GM18951 (cell line): ENCODE data around the gene ELN.

Experiments
- POLR2A ChIP-seq: IDR thresholded peaks from 4 replicates; pipeline ENCODE4 v1.6.1; 2011; ENCODE audit warnings: mild to moderate bottlenecking; ENCODE audit not compliant: insufficient read length, insufficient read depth; ENCODE audit errors: extremely low read depth
- in situ Hi-C: fragments of 300-500 bp; cut with MboI; formaldehyde crosslinking; loops from one replicate; pipeline ENCODE4 v1.12.0; 2022; ENCODE audit warnings: low sequenced_read_pairs, mixed read lengths, inconsistent platforms; ENCODE audit not compliant: unreplicated experiment

Gene ELN

GRCh38 chr7:74047804-74048380 lies 19.9 kb downstream of the ELN start:
- in situ Hi-C loops: no loop called here
- no peak for TF ChIP-seq POLR2A

- no peak for TF ChIP-seq POLR2A
- in situ Hi-C loops: no loop called here
Observed at GRCh38 chr7:74048999-74049599, 21.1 kb downstream of the ELN start.

DNA sequence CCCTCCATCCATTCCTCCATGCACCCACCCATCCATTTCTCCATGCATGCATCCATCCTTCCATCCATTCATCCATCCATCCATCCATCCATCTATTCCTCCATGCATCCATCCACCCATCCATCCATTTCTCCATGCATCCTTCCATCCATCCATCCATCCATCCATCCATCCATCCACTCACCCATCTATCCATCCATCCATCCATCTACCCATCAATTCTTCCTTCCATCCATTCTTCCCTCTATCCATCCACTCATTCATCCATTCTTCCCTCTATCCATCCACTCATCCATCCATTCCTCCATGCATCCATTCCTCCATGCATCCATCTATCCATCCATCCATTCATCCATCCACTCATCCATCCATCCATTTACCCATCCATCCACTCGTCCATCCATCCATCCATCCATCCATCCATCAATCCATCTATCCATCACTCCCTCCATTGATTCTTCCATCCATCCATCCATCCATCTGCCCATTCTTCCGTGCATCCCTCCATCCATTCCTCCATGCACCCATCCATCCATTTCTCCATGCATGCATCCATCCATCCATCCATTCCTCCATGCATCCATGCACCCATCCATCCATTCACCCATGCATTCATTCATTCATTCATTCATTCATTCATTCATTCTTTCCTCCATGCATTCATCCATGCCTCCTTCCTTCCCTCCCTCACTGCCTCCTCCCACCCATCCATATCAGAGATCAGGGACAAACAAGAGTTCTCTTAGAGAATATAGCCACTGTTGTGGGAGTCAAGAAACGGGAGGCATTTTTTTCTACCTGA lies 22.2 kb downstream of the ELN start:
- no peak for TF ChIP-seq POLR2A
- in situ Hi-C loops: loop anchor here (10.0 kb wide), 1 partner anchor 125 kb away; the partner anchor contains the start of gene EIF4H

DNA sequence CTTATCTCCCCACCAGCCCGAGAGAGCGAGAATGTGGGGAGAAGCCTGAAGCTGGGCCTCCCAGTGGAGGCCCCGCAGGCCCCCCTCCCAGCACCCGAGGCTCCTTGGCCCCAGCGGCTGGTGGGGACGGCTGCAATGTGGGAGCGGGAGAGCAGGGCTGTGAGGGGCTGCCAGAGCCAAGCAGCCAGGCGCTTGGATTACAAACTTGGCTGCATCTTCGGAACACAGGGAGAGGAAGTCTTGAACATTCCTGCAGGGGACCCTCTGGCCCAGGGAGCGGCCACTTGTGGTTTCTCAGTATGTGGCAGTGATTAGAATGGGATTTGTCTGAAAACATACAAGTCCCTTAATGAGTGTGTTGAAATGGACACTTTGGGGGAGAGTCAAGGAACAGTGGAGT lies 23.2 kb downstream of the ELN start:
- in situ Hi-C loops: loop anchor here (10.0 kb wide), 1 partner anchor 124 kb away; the partner anchor contains the start of gene EIF4H
- no peak for TF ChIP-seq POLR2A

DNA sequence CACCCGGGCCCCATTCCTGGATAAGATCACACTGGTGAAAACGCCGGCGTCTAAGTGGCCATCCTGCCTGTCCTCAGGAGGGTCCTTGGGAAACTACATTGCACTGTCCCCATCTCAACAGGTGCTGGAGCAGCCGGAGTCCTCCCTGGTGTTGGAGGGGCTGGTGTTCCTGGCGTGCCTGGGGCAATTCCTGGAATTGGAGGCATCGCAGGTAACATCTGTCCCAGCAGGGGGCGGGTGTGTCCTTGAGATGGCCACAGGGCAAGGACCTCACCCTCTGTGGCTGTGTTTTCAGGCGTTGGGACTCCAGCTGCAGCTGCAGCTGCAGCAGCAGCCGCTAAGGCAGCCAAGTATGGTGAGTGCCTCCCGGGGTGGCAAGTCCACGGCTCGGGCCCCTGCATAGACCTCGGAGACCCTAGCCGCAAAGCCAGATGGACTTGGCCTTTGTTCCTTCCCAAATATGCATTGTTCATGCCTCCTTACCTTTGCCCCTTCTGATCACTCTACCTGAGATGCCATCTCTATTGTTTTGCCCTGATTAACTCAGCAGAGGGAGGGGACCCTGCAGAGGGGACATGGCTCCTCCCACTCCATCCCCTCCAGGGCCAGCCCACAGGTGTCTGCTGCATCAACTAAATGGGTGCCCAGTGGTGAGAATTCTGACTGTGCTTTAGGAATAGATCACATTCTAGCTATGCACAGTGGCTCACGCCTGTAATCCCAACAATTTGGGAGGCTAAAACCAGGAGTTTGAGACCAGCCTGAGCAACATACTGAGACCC lies 23.8 kb downstream of the ELN start:
- TF ChIP-seq POLR2A: no peak

GRCh38 chr7:74052628-74053027 lies 24.7 kb downstream of the ELN start:
- in situ Hi-C loops: loop anchor here (10.0 kb wide), 1 partner anchor 122 kb away; the partner anchor contains the start of gene EIF4H
- TF ChIP-seq POLR2A: no peak

More for the DNA sequence above, 23.8 kb downstream of the ELN start:
- in situ Hi-C loops: loop anchor here (10.0 kb wide), 1 partner anchor 123 kb away; the partner anchor contains the start of gene EIF4H

GRCh38 chr7:74053589-74054186 lies 25.7 kb downstream of the ELN start:
- in situ Hi-C loops: loop anchor here (10.0 kb wide), 1 partner anchor 121 kb away; the partner anchor contains the start of gene EIF4H

DNA sequence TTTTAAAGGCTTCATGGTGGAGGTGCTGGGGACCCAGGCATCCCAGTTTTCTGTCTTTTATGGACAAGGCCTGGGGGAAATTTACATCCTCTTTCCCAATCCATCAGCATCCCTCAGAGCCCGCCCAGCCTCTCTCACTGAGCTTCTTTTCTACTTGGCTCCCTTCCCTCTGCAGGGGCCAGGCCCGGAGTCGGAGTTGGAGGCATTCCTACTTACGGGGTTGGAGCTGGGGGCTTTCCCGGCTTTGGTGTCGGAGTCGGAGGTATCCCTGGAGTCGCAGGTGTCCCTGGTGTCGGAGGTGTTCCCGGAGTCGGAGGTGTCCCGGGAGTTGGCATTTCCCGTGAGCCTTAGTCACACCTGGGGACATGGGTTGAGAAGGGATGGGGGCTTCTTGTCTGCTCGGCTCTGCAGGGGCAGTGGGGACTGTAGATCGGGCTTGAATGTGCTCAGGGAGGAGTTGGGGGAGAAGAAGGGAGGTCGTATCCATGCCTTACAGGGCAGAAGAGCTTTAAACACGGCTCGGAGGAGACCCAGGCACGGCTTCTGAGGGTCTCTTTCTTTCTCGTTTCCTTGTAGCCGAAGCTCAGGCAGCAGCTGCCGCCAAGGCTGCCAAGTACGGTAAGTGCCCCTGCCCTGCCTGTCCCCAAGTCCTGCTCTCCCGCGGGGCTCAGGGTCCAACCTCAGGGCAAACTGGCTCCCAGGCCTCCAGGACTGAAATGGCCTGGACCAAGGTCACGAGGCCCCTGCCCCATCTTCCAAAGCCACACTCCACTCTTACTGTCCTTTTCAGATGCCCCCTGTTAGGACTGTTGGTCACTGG lies 28.3 kb downstream of the ELN start:
- in situ Hi-C loops: loop anchor here (10.0 kb wide), 1 partner anchor 118 kb away; the partner anchor contains the start of gene EIF4H

More at GRCh38 chr7:74053589-74054186, 25.7 kb downstream of the ELN start:
- TF ChIP-seq POLR2A: no peak

DNA sequence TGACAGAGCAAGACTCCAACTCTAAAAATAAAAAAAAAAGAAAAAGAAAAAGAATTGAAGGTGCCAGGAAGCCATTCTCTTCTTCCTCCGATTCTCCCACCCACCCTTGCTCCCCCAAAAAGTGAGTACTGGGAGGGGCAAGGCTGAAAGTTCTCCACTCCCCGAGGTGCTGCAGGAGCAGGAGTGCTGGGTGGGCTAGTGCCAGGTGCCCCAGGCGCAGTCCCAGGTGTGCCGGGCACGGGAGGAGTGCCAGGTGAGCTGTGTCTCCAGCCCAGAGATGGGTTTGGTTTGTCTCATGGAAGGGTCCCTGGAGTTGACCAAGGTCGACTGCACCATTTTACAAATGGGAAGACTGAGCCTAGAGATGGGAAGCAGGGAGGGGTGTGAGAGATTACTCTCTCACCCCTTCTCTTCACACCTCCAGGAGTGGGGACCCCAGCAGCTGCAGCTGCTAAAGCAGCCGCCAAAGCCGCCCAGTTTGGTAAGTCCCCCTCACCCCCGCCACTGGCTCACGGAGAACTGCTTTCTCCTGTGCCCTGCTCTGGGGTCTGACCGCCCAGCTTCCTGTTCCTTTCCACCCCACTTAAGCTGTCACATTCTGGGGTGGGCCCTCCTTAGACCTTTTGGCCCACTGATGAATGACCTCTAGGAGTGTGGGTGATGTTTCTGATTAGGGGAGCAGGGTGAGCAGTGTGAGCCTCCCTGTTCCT lies 29.4 kb downstream of the ELN start:
- in situ Hi-C loops: loop anchor here (10.0 kb wide), 1 partner anchor 117 kb away; the partner anchor contains the start of gene EIF4H
- no peak for TF ChIP-seq POLR2A

More for the DNA sequence above, 28.3 kb downstream of the ELN start:
- no peak for TF ChIP-seq POLR2A

GRCh38 chr7:74057987-74058386 lies 30.0 kb downstream of the ELN start:
- TF ChIP-seq POLR2A: no peak
- in situ Hi-C loops: loop anchor here (10.0 kb wide), 1 partner anchor 117 kb away; the partner anchor contains the start of gene EIF4H

DNA sequence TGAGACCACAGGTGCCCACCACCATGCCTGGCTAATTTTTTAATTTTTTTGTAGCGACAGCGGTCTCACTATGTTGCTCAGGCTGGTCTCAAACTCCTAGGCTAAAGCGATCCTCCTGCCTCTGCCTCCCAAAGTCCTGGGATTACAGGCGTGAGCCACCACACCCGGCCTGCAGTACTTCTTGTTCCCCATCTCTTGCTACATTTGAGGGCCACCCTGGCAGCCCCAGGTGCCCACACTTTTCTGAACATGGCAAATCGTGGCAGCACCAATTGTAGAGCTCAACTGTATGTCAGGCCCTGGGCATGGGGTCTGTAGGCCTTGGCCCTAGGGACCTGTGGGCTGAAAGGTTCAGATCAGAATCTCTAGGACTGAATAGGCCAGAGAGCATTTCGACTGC lies 30.5 kb downstream of the ELN start:
- in situ Hi-C loops: loop anchor here (10.0 kb wide), 1 partner anchor 116 kb away; the partner anchor contains the start of gene EIF4H
- TF ChIP-seq POLR2A: no peak
